Inflammatory macrophage treated with lipopolysaccharide for 1 hour (primary cell): ENCODE results near the gene CT47A1.
"Not testable (repeated sequence)": the region's sequence is repeated elsewhere in the genome, so short reads cannot be mapped to it uniquely, and the experiment has no call there.

Source experiments
- DNase-seq, 2 donors: peaks; one replicate each; pipeline ENCODE4 v3.0.0-alpha.2; 2020 to 2022

Gene CT47A1

DNA sequence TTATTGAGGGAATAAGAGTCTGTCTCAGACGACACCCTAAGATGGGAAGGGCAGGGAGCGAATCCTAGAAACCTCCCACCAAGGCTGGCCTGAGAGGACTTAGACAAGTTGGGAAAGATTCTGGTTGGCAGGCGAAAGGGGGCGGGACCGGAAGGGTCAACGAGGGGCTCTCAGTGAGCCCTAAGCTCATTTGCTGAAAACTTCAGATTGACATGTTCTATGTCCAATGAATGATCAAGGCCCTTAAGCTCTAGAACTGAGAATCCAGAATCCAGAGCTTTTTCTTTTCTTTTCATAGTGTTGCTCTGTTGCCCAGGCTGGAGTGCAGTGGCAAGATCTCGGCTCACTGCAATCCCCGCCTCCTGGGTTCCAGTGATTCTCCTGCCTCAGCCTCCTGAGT is at the start of gene CT47A1:
Gene CT47A1 (minus strand): TSS at position 101 of the 400 bp plus-strand sequence. CDS start 231 bp downstream, outside the sequence.
- not testable (repeated sequence) for DNase-seq

DNA sequence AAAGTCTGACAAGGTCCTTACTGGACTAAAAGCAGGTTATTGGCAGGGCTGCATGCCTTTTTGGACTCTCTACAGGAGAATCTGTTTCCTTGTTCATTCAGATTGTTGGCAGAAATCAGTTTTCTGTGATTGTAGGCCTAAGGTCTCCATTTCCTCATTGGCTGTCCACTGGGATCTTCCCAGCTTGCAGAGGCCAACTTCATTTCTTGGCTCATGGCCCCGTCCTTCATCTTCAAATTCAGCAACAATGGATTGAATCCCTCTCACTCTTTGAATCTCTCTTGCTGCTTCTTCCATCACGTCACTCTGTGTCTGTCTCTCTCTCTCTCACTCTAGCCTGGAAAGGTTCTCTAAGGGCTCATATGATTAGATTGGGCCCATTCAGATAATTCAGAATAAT is 47.0 kb upstream of the CT47A1 start:
- no peak for DNase-seq

DNA sequence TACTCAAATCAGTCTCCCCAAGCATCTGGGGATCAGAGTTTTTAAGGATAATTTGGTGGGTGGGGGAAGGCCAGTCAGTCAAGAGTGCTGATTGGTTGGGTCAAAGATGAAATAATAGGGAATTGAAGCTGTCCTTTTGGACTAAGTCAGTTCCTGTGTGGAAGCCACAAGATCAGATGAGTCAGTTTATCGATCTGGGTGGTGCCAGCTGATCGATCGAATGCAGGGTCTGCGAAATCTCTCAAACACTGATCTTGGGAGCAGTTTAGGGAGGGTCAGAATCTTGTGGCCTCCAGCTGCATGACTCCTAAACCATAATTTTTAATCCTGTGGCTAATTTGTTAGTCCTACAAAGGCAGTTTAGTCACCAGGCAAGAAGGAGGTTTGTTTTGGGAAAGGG is 44.5 kb upstream of the CT47A1 start:
- no peak for DNase-seq

DNA sequence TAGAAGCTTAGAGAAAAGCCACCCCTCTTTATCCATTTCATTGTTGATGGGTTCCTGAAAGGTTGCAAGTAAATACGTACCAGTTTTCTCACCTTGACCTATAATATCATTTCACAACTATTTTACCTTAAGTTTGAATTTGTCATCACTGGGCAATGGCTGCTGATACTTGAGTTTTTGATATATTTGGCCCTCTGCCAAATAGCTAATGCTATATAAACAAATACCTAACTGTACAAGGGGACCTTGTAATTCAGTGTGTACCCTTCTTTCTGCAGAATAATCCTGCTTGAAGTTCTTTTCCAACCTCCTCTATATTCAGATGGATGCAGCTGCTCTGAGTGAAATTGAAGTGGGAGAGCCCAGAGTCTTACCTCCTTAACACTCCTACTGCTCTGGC is 42.9 kb upstream of the CT47A1 start:
- no peak for DNase-seq

DNA sequence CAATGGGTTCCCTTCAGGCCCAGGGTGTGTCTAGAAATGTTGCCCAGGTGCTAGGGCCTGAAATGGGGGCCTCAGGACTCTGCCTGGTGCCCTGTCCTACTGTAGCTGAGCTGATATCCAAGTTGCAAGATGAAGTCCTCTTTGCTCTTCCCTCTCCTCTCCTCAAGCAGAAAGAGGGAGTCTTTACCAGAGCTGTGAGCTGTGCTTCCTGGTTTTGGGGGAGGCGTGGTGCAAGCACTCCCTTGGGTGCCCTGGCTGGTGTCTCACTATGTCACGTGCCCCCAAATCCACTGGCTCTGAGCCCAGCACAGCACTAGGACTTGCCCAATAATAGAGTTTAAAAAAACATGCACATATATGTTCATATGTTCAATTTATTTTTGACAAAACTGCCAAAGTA is 29.3 kb upstream of the CT47A1 start:
- no peak for DNase-seq

DNA sequence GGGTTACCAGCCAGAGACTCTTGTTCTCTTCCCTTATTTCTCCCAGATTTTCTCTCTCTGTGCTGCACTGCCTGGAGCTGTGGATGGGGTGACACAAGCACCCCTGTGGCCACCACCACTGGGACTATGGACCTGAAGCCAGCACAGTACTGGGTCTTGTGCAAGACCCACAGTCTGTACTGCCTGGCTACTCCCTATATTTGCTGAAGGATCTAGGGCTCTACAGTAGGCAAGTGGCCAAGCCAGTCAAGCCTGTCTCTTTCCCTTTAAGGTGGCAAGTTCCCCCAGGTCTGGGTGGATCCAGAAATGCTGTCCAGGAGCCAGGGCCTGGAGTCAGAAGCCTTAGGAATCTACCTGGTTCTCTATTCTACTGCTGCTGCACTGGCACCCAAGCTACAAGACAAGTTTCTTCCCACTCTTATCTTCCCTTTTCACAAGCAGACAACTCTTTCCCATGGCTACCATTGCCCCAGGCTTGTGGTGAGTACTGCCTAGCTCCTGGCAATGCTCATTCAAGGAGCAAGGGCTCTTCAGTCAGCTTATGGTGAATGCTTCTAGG is 28.4 kb upstream of the CT47A1 start:
- DNase-seq: no peak

DNA sequence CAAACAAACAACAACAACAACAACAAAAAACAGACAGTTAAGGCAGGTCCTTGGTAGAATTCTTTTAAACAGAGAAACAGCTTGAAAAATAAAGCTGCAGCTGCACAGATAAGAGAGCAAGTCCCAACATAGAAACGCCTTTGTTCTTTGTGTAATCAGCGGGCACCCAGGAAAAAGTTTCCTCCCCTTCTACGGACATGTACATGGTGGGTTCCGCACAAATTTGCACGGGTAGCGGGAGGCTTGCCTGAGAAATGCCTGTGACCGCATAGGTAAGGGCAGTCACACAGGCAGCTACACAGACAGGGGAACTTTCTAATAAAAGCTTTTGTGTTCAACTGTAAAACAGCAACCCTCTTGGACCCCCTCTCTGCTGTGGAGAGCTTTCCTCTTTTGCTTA is 25.7 kb upstream of the CT47A1 start:
- no peak for DNase-seq

DNA sequence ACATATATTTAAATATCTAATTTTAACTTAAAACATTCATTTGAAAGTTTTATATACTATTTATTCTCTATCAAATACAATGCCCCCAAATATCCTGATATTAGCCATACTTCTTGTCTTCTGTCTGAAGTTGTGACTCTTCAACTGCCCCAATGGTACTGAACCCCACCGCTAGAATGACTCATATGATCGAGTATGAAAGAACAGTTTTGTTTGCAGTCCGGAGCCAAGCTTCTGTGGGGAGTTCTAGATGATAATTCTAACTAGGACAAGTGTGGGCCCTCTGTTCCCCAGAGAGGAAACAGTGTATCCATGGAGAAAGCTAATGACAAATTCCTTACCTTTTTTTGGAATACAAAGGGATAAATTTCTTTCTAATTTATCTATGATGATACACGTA is 24.7 kb upstream of the CT47A1 start:
- no peak for DNase-seq

DNA sequence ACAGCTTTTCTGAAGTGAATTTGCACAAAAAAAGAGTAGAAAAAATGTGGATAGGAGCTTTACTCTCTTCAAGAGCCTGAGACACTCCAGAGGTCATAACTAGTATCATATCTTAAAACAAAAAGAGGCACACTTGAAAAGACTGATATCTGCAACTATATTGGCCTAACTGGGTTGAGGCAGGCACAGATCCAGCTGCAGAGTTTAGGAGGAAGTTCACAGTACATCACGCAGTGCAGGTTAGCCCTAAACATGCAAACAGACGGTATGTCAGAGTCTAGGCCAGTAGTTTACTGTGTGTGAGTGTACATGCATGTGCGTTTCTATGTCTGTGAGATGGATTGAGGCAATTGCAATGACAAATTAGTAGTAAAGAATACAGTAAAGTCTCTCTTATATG is 24.2 kb upstream of the CT47A1 start:
- DNase-seq: no peak

DNA sequence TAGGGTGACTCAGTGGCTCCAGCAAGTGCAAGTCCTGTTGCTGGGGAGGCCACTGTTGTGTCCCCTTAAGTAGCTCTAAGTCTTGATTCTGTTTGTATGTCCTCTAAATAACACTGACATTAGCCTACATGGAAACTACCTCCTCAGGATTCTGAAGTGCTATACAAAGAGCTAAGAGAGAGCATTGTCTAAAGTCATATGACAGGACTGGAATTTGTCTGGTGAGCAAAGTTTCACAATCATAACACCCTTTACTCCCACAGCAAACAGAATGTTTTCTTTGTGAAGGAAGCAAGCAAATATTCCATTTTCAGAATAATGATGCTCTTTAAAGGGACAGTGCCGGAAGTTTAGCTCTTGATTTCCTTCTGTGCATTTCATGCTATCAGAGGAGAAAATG is 23.4 kb upstream of the CT47A1 start:
- no peak for DNase-seq

DNA sequence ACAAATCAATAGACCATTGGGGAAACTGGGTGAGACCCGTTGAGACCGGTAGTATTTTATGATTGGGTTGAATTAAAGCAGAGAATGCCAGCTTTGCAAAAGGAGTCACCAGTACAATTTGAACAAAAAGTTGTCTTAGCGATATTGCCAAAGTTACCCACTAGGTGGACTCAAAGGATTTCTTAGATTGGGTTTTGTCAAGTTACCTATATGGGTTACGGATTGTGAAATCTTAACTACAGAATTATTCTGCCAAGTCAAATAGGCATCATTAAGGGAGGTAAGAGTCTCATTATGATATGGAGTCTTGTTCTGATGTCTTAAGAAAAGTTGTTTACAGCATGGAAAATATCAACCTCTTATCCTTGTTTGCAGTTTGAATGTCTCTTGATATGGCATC is 15.0 kb upstream of the CT47A1 start:
- DNase-seq: no peak

DNA sequence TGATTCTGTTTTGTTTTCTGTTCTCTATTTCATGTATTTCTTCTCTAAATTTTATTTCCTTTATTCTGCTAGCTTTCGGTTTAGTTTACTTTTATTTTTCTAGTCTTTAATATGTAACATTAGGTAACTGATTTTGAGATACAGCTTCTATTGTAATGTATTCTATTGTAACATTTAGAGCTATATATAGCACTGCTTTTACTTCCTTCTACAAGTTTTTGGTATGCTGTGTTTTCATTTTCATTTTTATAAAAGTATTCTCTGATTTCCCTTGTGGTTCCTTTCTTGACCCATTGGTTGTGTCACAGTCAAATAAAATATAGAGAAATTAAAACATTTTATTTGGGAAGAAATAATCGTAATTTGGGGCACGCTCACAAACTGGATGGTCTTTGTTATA is 13.9 kb upstream of the CT47A1 start:
- DNase-seq: no peak

DNA sequence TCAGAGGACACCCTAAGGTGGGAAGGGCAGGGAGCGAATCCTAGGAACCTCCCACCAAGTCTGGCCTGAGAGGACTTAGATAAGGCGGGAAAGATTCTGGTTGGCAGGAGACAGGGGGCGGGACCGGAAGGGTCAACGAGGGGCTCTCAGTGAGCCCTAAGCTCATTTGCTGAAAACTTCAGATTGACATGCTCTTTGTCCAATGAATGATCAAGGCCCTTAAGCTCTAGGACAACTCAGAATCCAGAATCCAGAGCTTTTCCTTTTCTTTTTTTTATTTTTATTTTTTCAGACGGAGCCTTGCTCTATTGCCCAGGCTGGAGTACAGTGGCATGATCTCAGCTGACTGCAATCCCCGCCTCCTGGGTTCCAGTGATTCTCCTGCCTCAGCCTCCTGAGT is 29.1 kb downstream of the CT47A1 start, which contains the start of gene CT47A7:
Gene CT47A7 (minus strand): TSS at position 101 of the 400 bp plus-strand sequence. CDS start 255 bp downstream, outside the sequence.
- not testable (repeated sequence) for DNase-seq
